Breast epithelium (tissue), 3 donors: Measurements from ENCODE around the gene PDS5B.

ENCODE experiments used
- POLR2A ChIP-seq: fragments of 450-650 bp; IDR thresholded peaks from one replicate; pipeline ENCODE4 v1.6.1; 2016; ENCODE audit warnings: antibody characterized with exemption, mild to moderate bottlenecking, moderate library complexity
- POLR2AphosphoS5 ChIP-seq, 3 donors: sonication (generic); formaldehyde crosslinking; IDR thresholded peaks; one replicate each; pipeline ENCODE4 v1.6.1; 2017; ENCODE audit warnings: antibody characterized with exemption in 3 of 3

DNA sequence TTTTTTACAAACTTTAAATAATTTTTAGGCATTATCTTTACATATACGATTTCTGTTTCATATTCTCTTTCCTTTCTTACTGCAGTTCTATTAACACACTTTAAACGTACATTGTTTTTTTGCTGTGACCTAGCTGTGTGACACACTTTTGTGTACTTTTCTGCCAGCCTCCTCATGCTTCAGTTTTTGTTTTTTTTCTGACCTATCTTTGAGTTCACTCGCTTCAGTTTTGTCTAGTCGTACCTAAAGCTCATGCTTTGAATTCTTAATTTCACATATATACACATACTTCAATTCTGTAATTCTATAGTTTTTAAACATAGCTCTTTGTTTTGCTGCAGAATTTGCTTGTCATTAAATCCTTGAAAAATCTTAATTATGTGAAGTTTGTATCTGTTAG lies 150.4 kb downstream of the PDS5B start:
- TF ChIP-seq POLR2AphosphoS5 (IDR thresholded peaks at IDR 0.05): no peak
- TF ChIP-seq POLR2A: no peak
